ENCODE results near the gene ZNF26.
A peak's percentile ranks its signal among the peaks of the same experiment; 100 is the strongest.
"Not testable (repeated sequence)": the region's sequence is repeated elsewhere in the genome, so short reads cannot be mapped to it uniquely, and the experiment has no call there.

The ZNF26 gene

DNA sequence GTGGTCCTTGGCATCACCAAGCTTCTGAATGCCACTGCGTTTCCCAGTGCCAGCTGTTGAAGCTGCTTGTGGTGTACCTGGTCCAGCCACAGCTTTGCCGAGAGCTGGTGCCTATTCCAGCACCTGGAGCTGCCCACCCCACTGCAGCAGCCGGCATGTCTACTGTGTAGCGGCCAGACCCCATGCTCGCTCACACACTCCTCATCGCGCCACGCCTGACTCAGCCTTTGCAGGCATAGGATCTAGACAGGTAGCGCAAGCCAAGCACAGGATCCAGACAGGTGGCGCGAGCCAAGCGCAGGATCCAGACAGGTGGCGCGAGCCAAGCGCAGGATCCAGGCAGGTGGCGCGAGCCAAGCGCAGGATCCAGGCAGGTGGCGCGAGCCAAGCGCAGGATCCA is 18.4 kb upstream of the ZNF26 start:
- no peak for TF ChIP-seq POLR2A (IDR thresholded peaks at IDR 0.05; ENCODE audit: low read depth, low read length)
- FAIRE-seq, result no peak
- DNase-seq (ENCODE audit: insufficient read length, low spot score), result no peak

DNA sequence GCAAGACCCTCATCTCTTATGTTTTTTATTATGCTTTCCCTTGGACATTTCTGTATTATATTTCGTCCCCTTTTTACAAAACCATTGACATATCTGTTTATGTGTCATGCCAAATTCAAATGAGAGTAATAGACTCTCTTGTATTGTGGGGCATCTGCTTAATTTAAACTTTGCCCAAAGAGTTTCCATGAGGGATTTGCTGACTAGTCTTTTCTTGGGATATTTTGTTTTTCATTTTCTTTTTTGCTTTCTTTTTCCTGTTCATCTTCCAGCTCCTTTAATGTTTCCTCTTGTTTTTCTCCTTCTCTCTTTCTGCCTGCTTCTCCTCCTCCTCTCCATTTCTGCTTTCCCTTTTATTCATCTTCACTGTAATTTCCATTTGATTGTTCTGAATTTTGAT is 13.8 kb upstream of the ZNF26 start:
- no peak for TF ChIP-seq POLR2A (IDR thresholded peaks at IDR 0.05; ENCODE audit: low read depth, low read length)
- DNase-seq (ENCODE audit: insufficient read length, low spot score), result no peak
- no peak for FAIRE-seq

DNA sequence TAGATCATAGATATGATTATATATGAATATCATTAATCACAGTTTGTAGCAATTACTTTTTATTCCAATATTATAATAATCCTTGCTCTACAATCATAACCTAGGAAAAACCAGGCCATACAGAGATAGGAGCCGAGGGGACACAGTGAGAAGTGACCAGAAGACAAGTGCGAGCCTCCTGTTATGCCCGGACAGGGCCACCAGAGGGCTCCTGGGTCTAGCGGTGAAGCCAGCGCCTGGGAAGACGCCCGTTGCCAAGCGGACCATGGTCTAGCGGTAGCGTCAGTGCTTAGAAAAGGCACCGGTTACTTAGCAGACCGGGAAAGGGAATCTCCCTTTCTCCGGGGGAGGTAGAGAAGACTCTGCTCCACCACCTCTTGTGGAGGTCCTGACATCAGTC is 9.3 kb upstream of the ZNF26 start:
- not testable (repeated sequence) for DNase-seq (ENCODE audit: insufficient read length, low spot score); FAIRE-seq

DNA sequence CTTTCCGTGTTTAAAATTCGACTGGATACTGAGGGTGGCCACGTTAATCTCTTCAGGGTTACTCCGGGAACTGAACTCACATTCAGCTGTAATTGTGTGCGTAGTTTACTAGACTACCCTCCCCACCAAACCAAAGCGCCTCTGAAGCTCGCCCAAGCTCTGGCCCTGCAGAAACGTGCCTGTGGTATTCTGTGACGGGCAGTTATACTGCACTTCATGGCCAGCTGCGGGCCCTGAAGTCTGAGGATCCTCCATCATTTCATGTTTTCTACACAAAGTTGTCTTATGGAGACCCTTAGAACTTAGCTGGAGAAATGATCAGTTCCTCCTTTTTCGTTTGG is 688 bp downstream of the ZNF26 start:
- DNase-seq (ENCODE audit: insufficient read length, low spot score), result no peak
- FAIRE-seq, result no peak

DNA sequence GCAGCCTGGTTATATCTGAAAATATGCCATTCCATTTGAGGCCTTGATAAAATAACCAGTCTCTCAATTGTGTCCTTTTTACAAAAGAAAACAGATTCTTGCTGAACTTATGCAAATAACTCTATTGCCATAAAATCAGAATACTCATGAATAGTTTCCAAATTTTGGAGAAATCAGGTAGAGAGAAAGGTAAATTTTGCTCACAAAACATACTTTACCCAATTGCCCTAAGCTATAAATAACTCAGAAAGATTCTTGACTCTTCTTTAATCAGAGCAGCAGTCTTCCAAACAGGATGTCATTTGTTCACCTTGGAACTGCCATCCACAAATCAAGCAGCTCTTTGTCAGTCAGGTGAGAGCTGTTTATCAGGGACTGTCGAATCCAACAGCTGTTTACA is 12.6 kb downstream of the ZNF26 start:
- DNase-seq (ENCODE audit: insufficient read length, low spot score), result no peak
- no peak for FAIRE-seq

More for the DNA sequence above, 688 bp downstream of the ZNF26 start:
- no peak for TF ChIP-seq POLR2A (IDR thresholded peaks at IDR 0.05; ENCODE audit: low read depth, low read length)

DNA sequence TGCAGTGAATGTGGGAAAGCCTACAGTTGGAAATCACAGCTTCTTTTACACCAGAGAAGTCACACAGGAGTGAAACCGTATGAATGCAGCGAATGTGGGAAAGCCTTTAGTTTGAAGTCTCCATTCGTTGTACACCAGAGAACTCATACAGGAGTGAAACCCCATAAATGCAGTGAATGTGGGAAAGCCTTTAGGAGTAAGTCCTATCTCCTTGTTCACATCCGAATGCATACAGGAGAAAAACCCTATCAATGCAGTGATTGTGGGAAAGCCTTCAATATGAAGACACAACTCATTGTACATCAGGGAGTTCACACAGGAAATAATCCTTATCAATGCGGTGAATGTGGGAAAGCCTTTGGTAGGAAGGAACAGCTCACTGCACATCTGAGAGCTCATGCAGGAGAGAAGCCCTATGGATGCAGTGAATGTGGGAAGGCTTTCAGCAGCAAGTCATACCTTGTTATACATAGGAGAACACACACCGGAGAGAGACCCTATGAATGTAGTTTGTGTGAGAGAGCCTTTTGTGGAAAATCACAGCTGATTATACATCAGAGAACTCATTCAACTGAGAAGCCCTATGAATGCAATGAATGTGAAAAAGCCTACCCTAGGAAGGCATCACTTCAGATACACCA is 24.6 kb downstream of the ZNF26 start:
- FAIRE-seq (no peak), DNase-seq (ENCODE audit: insufficient read length, low spot score) (no peak)
- TF ChIP-seq POLR2A (IDR thresholded peaks at IDR 0.05; ENCODE audit: low read depth, low read length), result no peak

More for the DNA sequence above, 12.6 kb downstream of the ZNF26 start:
- no peak for TF ChIP-seq POLR2A (IDR thresholded peaks at IDR 0.05; ENCODE audit: low read depth, low read length)

DNA sequence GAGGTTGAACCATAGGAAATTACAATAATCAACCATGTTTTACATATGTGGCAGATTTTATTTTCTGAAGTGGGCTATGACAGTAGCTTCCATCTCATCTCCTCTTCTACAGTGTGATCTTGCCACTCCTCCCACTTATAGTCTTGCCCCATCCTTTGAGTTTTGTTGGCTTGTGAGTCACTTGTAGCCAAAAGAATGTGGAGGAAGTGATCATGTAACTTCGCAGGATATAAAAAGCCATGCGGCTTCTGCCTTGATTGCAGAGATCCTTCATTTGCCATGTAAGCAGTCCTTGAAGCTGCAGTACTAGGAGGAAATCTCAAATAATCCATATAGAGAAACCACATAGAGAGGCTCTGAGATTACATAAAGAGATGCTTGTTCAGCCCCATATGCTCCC is 37.4 kb downstream of the ZNF26 start:
- FAIRE-seq, result no peak
- no peak for DNase-seq (ENCODE audit: insufficient read length, low spot score)
- TF ChIP-seq POLR2A (IDR thresholded peaks at IDR 0.05; ENCODE audit: low read depth, low read length), result no peak

DNA sequence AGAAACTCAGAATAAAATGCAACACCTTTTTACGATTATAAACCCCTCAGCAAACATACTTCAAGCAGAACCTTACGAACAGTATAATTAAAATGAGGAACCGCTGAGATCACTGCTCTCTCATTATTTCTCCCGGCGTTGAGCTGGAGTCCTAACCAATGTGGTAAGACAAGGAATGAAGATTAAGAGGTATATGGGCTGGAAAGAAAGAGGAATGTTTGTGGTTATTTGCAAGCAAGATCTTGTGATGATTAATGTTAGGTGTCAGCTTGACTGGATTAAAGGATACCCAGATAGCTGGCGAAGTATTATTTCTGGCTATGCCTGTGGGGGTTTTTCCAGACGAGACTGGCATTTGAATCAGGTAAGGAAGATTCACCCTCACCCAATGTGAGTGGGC is 40.8 kb downstream of the ZNF26 start:
- FAIRE-seq (no peak), DNase-seq (ENCODE audit: insufficient read length, low spot score) (no peak)
- TF ChIP-seq POLR2A (IDR thresholded peaks at IDR 0.05; ENCODE audit: low read depth, low read length), result no peak

DNA sequence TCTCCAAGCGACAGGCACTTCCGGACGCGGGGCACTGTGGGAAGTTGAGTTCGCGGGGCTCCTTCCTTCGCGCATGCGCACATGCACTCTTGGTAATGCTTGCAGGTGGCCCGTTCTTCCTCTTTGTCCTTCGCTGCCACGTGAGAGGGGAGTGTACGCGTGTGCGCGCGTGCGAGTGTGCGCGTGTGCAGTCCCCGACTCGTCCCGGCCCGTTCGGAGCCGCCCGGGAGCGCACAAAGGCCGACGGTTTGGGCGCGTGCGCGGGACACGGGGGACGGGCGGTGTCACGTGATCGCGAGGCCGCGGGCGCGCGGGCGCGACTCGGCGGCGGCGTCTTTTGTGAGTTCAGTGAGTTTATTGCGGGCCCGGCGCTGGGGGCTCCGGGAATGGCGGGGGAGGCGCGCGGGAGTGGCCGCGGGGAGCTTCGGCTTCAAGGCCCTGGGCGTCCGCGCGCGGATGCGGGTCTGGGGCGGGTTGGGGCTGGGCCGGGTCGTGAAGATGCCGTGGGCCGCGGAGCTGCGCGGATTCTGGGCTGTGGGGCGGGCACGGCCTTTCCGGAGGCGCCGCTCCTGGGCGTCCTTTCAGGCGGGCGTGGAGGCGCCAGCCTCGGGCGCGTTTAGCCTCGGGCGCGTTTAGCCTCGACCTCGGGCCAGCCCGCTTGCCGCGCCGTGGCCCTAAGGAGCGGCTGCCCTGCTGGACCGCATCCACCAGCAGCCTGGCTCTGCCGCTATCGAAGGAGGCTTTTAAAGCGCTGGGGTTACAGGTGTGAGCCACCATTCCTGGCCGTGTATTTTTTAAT is 51.2 kb downstream of the ZNF26 start, which contains the start of gene ZNF84:
ZNF84 (plus strand) TSS at position 303 of the 799 bp plus-strand sequence. CDS start 3,959 bp downstream, outside the sequence.
- DNase-seq (ENCODE audit: insufficient read length, low spot score), result peak; percentile 84
- peak; percentile 99 for FAIRE-seq
- TF ChIP-seq POLR2A (IDR thresholded peaks at IDR 0.05; ENCODE audit: low read depth, low read length), result peak; percentile 47; the same call in 1 of the 2 replicates

DNA sequence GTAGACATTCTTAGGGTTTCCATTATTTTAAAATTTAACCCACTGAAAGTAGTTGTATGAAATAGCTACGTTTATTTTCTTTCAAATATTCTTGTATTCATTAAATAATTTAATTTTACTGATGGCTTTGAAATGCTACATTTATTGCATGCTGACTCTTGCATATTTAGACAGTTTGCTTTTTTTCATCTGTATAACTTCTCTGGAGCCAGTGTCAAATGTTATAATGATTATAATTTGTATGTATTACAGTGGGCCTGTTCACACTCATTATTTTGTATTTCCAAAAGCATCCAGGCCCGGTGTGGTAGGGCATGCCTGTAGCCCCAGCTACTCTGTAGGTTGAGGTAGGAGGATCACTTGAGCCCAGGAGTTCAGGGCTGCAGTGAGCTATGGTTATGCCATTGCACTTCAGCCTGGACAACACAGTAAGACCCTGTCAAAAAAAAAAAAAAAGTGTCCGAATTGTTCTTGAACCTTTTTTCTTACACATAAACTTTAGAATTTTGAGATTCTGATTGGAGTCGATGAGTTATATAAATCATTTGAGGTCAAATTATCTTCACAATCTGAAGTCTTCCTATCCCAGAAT is 52.0 kb downstream of the ZNF26 start:
- no peak for TF ChIP-seq POLR2A (IDR thresholded peaks at IDR 0.05; ENCODE audit: low read depth, low read length)
- FAIRE-seq (no peak), DNase-seq (ENCODE audit: insufficient read length, low spot score) (no peak)

DNA sequence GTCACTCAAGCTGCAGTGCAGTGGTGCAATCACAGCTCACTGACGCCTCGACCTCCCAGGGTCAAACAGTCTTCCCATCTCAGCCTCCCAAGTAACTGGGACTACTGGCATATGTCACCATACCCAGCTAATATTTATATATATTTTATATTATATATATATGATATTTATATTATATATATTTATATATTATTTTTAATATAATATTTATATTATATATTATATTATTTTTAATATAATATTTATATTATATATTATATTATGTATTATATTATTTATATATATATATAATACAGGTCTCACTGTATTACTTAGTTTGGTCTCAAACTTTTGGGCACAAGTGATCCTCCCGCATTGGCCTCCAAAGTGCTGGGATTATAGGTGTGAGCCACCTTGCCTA is 60.5 kb downstream of the ZNF26 start:
- FAIRE-seq, result no peak

DNA sequence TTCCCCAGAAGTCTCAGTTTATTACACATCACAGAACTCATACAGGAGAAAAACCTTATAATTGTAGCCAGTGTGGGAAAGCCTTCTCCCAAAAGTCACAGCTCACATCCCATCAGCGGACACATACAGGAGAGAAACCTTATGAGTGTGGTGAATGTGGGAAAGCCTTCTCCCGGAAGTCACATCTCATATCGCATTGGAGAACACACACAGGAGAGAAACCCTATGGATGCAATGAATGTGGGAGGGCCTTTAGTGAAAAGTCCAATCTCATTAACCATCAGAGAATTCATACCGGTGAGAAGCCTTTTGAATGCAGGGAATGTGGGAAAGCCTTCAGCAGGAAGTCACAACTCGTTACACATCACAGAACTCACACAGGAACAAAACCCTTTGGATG is 71.3 kb downstream of the ZNF26 start:
- TF ChIP-seq POLR2A (IDR thresholded peaks at IDR 0.05; ENCODE audit: low read depth, low read length), result no peak
- FAIRE-seq, result peak; percentile 43
- DNase-seq (ENCODE audit: insufficient read length, low spot score), result no peak

More for the DNA sequence above, 60.5 kb downstream of the ZNF26 start:
- no peak for TF ChIP-seq POLR2A (IDR thresholded peaks at IDR 0.05; ENCODE audit: low read depth, low read length)
- DNase-seq (ENCODE audit: insufficient read length, low spot score), result no peak

DNA sequence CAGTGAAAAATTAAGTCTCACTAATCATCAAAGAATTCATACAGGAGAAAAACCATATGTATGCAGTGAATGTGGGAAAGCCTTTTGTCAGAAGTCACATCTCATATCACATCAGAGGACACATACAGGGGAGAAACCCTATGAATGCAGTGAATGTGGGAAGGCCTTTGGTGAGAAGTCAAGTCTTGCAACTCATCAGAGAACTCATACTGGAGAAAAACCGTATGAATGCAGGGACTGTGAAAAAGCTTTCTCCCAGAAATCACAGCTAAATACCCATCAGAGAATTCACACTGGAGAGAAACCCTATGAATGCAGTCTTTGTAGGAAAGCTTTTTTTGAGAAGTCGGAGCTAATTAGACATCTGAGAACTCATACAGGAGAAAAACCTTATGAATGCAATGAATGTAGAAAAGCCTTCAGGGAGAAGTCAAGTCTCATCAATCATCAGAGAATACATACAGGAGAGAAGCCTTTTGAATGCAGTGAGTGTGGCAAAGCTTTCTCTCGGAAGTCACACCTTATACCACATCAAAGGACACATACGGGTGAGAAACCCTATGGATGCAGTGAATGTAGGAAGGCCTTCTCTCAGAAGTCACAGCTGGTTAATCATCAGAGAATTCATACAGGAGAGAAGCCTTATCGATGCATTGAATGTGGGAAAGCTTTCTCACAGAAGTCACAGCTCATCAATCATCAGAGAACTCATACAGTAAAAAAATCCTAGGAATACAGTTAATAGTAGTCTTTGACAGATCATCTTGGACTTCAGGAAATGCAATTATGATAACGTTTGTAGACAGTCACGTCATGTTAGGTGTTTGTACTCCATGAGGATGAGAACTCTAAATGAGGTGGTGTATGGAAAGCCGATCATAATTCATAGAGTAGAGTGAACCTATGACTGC is 72.3 kb downstream of the ZNF26 start:
- no peak for TF ChIP-seq POLR2A (IDR thresholded peaks at IDR 0.05; ENCODE audit: low read depth, low read length)
- FAIRE-seq (peak; percentile 23), DNase-seq (ENCODE audit: insufficient read length, low spot score) (no peak)

DNA sequence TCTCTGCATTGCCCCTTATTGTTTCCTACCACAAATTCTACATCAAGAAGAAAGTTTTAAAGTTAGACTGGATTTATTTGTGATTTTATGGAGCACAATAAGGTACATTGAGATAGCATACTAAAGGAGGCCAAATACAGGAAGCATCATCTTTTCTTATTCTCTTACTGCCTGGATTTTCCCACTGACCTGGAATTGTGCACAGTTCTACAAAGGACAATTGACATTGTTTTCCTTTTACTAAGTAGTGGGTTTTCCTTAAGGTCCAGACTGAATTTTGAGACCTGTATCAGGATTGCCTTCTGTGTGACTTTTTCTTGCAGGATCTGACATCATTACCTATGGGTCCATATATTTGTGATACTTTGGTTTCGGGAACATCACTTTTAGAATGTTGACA is 75.8 kb downstream of the ZNF26 start:
- TF ChIP-seq POLR2A (IDR thresholded peaks at IDR 0.05; ENCODE audit: low read depth, low read length), result no peak
- DNase-seq (ENCODE audit: insufficient read length, low spot score), result no peak
- FAIRE-seq, result no peak

Data from H54 (cell line).